ENCODE results near the gene CHSY1. TPM values are rescaled to one million over a fixed set of nuclear protein-coding genes. Genes with fewer than 3 reads are reported as not detected.

The CHSY1 gene
- total RNA-seq, 2 experiments from 2014 or later: 5.0 to 14.3 TPM

GRCh38 chr15:101185770-101186169 lies 66.1 kb downstream of the CHSY1 start:
- H3K36me3 ChIP-seq (ENCODE audit: insufficient read depth, low read length): no peaks in the 10 kb centered on the region
- no peak overlapping the region for H3K4me2 ChIP-seq (ENCODE audit: low read length)
- no peaks in the 10 kb centered on the region for H3K9me2 ChIP-seq (ENCODE audit: insufficient read depth, low read length)
- H3K4me3 ChIP-seq (ENCODE audit: low read depth, low read length, poor library complexity, severe bottlenecking): no peak overlapping the region
- DNase-seq (ENCODE audit: low spot score): no peak
- H3K79me2 ChIP-seq (ENCODE audit: insufficient read depth, low read depth, low read length): no peaks in the 10 kb centered on the region
- intact Hi-C loops (cut with micrococcal nuclease; ENCODE audit: unreplicated experiment): no loop called here
- H2AFZ ChIP-seq (ENCODE audit: low read length): no peak overlapping the region
- H3K27ac ChIP-seq (ENCODE audit: low read depth, low read length, poor library complexity, severe bottlenecking): no peak overlapping the region
- H3K4me1 ChIP-seq (ENCODE audit: insufficient read depth, low read length, poor library complexity, severe bottlenecking): no peaks in the 10 kb centered on the region
- H4K20me1 ChIP-seq (ENCODE audit: insufficient read depth, low read length): no peaks in the 10 kb centered on the region; the same call in 1 of the 2 replicates
- BruUV-seq (replicated peaks): no TSS peak
- POLR2A ChIA-PET: interaction anchor here (1.0 to 1.1 kb wide), 3 partner anchors 8 to 23 kb away, joined by 3 to 7 read pairs (median 3); no protein-coding TSS in a partner anchor
- CTCF ChIA-PET (ENCODE audit: unreplicated experiment): no interaction called here
- TF ChIP-seq CTCF (conservative IDR thresholded peaks at IDR 0.05; ENCODE audit: low read length) (no peak), EZH2phosphoT487 (IDR thresholded peaks at IDR 0.05; ENCODE audit: borderline replicate concordance, low read depth, low read length) (no peak)
- H3K9me3 ChIP-seq (ENCODE audit: low read length): no peaks in the 10 kb centered on the region

- ChIA-PET POLR2A (interaction anchor here (1.0 kb wide), 1 partner anchor 24 kb away, joined by 7 read pairs; no protein-coding TSS in a partner anchor), CTCF (ENCODE audit: unreplicated experiment) (no interaction called here)
- Histone ChIP-seq H3K4me1 (ENCODE audit: insufficient read depth, low read length, poor library complexity, severe bottlenecking) (no peaks in the 10 kb centered on the region), H3K9me3 (ENCODE audit: low read length) (no peaks in the 10 kb centered on the region), H2AFZ (ENCODE audit: low read length) (no peak overlapping the region), H3K9me2 (ENCODE audit: insufficient read depth, low read length) (no peaks in the 10 kb centered on the region), H3K36me3 (ENCODE audit: insufficient read depth, low read length) (no peaks in the 10 kb centered on the region), H3K79me2 (ENCODE audit: insufficient read depth, low read depth, low read length) (no peaks in the 10 kb centered on the region), H3K27ac (ENCODE audit: low read depth, low read length, poor library complexity, severe bottlenecking) (no peak overlapping the region), H4K20me1 (ENCODE audit: insufficient read depth, low read length) (no peaks in the 10 kb centered on the region; the same call in 1 of the 2 replicates), H3K4me3 (ENCODE audit: low read depth, low read length, poor library complexity, severe bottlenecking) (no peak overlapping the region), H3K4me2 (ENCODE audit: low read length) (no peak overlapping the region)
- no peak for TF ChIP-seq CTCF (conservative IDR thresholded peaks at IDR 0.05; ENCODE audit: low read length)
- TF ChIP-seq EZH2phosphoT487 (IDR thresholded peaks at IDR 0.05; ENCODE audit: borderline replicate concordance, low read depth, low read length): no peak
- no TSS peak for BruUV-seq (replicated peaks)
- intact Hi-C loops (cut with micrococcal nuclease; ENCODE audit: unreplicated experiment): no loop called here
- no peak for DNase-seq (ENCODE audit: low spot score)
Observed at GRCh38 chr15:101185336-101185735, 66.5 kb downstream of the CHSY1 start.

GRCh38 chr15:101184830-101185229 lies 67.0 kb downstream of the CHSY1 start:
- CTCF ChIA-PET (ENCODE audit: unreplicated experiment): no interaction called here
- Histone ChIP-seq H2AFZ (ENCODE audit: low read length) (no peak overlapping the region), H3K9me3 (ENCODE audit: low read length) (no peaks in the 10 kb centered on the region), H3K27ac (ENCODE audit: low read depth, low read length, poor library complexity, severe bottlenecking) (no peak overlapping the region), H3K9me2 (ENCODE audit: insufficient read depth, low read length) (no peaks in the 10 kb centered on the region), H3K4me2 (ENCODE audit: low read length) (no peak overlapping the region), H3K4me3 (ENCODE audit: low read depth, low read length, poor library complexity, severe bottlenecking) (no peak overlapping the region), H3K79me2 (ENCODE audit: insufficient read depth, low read depth, low read length) (no peaks in the 10 kb centered on the region), H4K20me1 (ENCODE audit: insufficient read depth, low read length) (no peaks in the 10 kb centered on the region; the same call in 1 of the 2 replicates), H3K36me3 (ENCODE audit: insufficient read depth, low read length) (no peaks in the 10 kb centered on the region), H3K4me1 (ENCODE audit: insufficient read depth, low read length, poor library complexity, severe bottlenecking) (no peaks in the 10 kb centered on the region)
- intact Hi-C loops (cut with micrococcal nuclease; ENCODE audit: unreplicated experiment): no loop called here
- no TSS peak for BruUV-seq (replicated peaks)
- DNase-seq (ENCODE audit: low spot score): no peak
- POLR2A ChIA-PET: no interaction called here
- TF ChIP-seq CTCF (conservative IDR thresholded peaks at IDR 0.05; ENCODE audit: low read length) (no peak), EZH2phosphoT487 (IDR thresholded peaks at IDR 0.05; ENCODE audit: borderline replicate concordance, low read depth, low read length) (no peak)
